H1 (cell line): ENCODE data around the gene CROCC2. TPM values are rescaled to one million over a fixed set of nuclear protein-coding genes. Genes with fewer than 3 reads are reported as not detected.

Source experiments
- CTCF ChIA-PET: fragments of 300-600 bp; sonication (Branson Sonifier 250); formaldehyde crosslinking; loops from one replicate; lab custom pipeline; 2021; ENCODE audit not compliant: partially characterized antibody; lab: Charles Lee
- POLR2A ChIA-PET: fragments of 300-600 bp; sonication (Branson Sonifier 250); formaldehyde crosslinking; loops from one replicate; lab custom pipeline; 2021; ENCODE audit warnings: inconsistent platforms; ENCODE audit not compliant: partially characterized antibody; lab: Charles Lee
- DNase-seq, 2 experiments: peaks; one replicate each; pipeline versions ENCODE4 v3.0.0 to v3.0.0-alpha.2; 2010 to 2022; ENCODE audit warnings: low spot score in 2 of 2, low read depth in 1 of 2, mixed read lengths in 1 of 2
- FAIRE-seq: peaks from 2 replicates; lab custom pipeline; 2011; peaks lifted over from hg19 to GRCh38; lab: Jason Lieb, UNC
- H2AFZ ChIP-seq: 2 replicates; pipeline ENCODE4 v1.8.1; 2012; ENCODE audit warnings: low read length, inconsistent platforms
- H2AK5ac ChIP-seq: 2 replicates; pipeline ENCODE4 v1.6.1; 2013; ENCODE audit warnings: low read depth, low read length
- H2BK120ac ChIP-seq: replicated peaks from 2 replicates; pipeline ENCODE3; 2013; ENCODE audit warnings: low read depth, low read length, inconsistent platforms
- H2BK12ac ChIP-seq: 2 replicates; pipeline ENCODE4 v1.6.1; 2013; ENCODE audit warnings: low read depth, low read length
- H2BK15ac ChIP-seq: 2 replicates; pipeline ENCODE4 v1.6.1; 2013; ENCODE audit warnings: low read length
- H2BK20ac ChIP-seq: 2 replicates; pipeline ENCODE4 v1.6.1; 2013; ENCODE audit warnings: low read length
- H2BK5ac ChIP-seq: 2 replicates; pipeline ENCODE4 v1.6.1; 2013; ENCODE audit warnings: low read depth, low read length
- H3K14ac ChIP-seq: 2 replicates; pipeline ENCODE4 v1.6.1; 2013; ENCODE audit warnings: inconsistent platforms; ENCODE audit not compliant: insufficient read length
- H3K18ac ChIP-seq: 2 replicates; pipeline ENCODE4 v1.6.1; 2013; ENCODE audit warnings: low read length; ENCODE audit errors: extremely low read depth
- H3K23ac ChIP-seq: 2 replicates; pipeline ENCODE4 v1.6.1; 2013; ENCODE audit warnings: inconsistent platforms; ENCODE audit not compliant: insufficient read length
- H3K23me2 ChIP-seq: 2 replicates; pipeline ENCODE4 v1.6.1; 2013; ENCODE audit warnings: low read depth, low read length
- H3K27ac ChIP-seq: 2 replicates; pipeline ENCODE4 v1.6.1; 2011; ENCODE audit warnings: low read depth, low read length, inconsistent platforms
- H3K27me3 ChIP-seq, 4 experiments: replicated peaks in 1 of 4; 1 replicate in 1 of 4; 2 replicates in 3 of 4; pipeline versions ENCODE4 v1.6.1 to v1.8.1; 2011 to 2013; ENCODE audit warnings: low read length in 3 of 4, mild to moderate bottlenecking in 3 of 4, inconsistent platforms in 2 of 4, mixed read lengths in 2 of 4, moderate library complexity in 1 of 4; ENCODE audit not compliant: control insufficient read depth in 3 of 4, insufficient read depth in 3 of 4; ENCODE audit errors: extremely low read depth in 1 of 4
- H3K36me3 ChIP-seq, 4 experiments: 2 replicates each; pipeline versions ENCODE4 v1.6.1 to v1.8.1; 2011 to 2013; ENCODE audit warnings: mild to moderate bottlenecking in 4 of 4, low read length in 3 of 4, moderate library complexity in 2 of 4, control low read depth in 1 of 4, inconsistent platforms in 1 of 4; ENCODE audit not compliant: insufficient read depth in 4 of 4, control insufficient read depth in 2 of 4
- H3K4ac ChIP-seq: replicated peaks from 2 replicates; pipeline ENCODE3; 2013; ENCODE audit warnings: low read length, low read depth, mixed read lengths, inconsistent platforms; ENCODE audit not compliant: insufficient read length
- H3K4me1 ChIP-seq, 4 experiments: replicated peaks in 1 of 4; 1 replicate in 1 of 4; 2 replicates in 3 of 4; pipeline versions ENCODE4 v1.6.1 to v1.8.1; 2011 to 2013; ENCODE audit warnings: low read length in 3 of 4, inconsistent platforms in 2 of 4, mixed read lengths in 1 of 4; ENCODE audit not compliant: insufficient read depth in 4 of 4, control insufficient read depth in 3 of 4
- H3K4me2 ChIP-seq, 2 experiments: 2 replicates each; pipeline versions ENCODE4 v1.6.1 to v1.8.1; 2011 to 2013; ENCODE audit warnings: low read depth in 2 of 2, low read length in 2 of 2, control low read depth in 1 of 2, inconsistent platforms in 1 of 2, mild to moderate bottlenecking in 1 of 2; ENCODE audit not compliant: insufficient read depth in 1 of 2
- H3K4me3 ChIP-seq, 4 experiments: fragments of 200-600, 300-600 bp in 1 of 4; sonication (generic), shearing (Covaris generic), sonication (Bioruptor Twin) in 1 of 4; 2 replicates each; pipeline versions ENCODE4 v1.5.1 to v1.8.1; 2011 to 2016; ENCODE audit warnings: low read length in 4 of 4, low read depth in 3 of 4, control low read depth in 2 of 4, inconsistent platforms in 2 of 4, mild to moderate bottlenecking in 2 of 4, mixed read lengths in 1 of 4, moderate library complexity in 1 of 4; ENCODE audit not compliant: insufficient read depth in 2 of 4; ENCODE audit errors: extremely low read depth in 1 of 4
- H3K56ac ChIP-seq: replicated peaks from 2 replicates; pipeline ENCODE3; 2013; ENCODE audit warnings: low read depth, mild to moderate bottlenecking, mixed read lengths, low read length, inconsistent platforms; ENCODE audit not compliant: insufficient read length
- H3K79me1 ChIP-seq: 2 replicates; pipeline ENCODE4 v1.6.1; 2013; ENCODE audit warnings: low read depth, low read length, control low read depth
- H3K79me2 ChIP-seq, 2 experiments: 2 replicates each; pipeline versions ENCODE4 v1.6.1 to v1.8.1; 2012 to 2013; ENCODE audit warnings: low read length in 2 of 2, mild to moderate bottlenecking in 2 of 2, inconsistent platforms in 1 of 2; ENCODE audit not compliant: insufficient read depth in 2 of 2, control insufficient read depth in 1 of 2
- H3K9ac ChIP-seq, 4 experiments: replicated peaks in 1 of 4; 1 replicate in 1 of 4; 2 replicates in 3 of 4; pipeline versions ENCODE4 v1.6.1 to v1.8.1; 2011 to 2013; ENCODE audit warnings: low read depth in 3 of 4, low read length in 3 of 4, control low read depth in 2 of 4, mild to moderate bottlenecking in 2 of 4, moderate library complexity in 2 of 4, inconsistent platforms in 1 of 4; ENCODE audit errors: extremely low read depth in 1 of 4
- H3K9me3 ChIP-seq, 2 experiments: 2 replicates each; pipeline versions ENCODE4 v1.6.1 to v1.8.1; 2012 to 2013; ENCODE audit warnings: mild to moderate bottlenecking in 2 of 2, moderate library complexity in 2 of 2, control low read depth in 1 of 2, inconsistent platforms in 1 of 2, low read depth in 1 of 2, low read length in 1 of 2, mixed read lengths in 1 of 2; ENCODE audit not compliant: insufficient read depth in 2 of 2
- H4K20me1 ChIP-seq, 2 experiments: replicated peaks in 1 of 2; 2 replicates each; pipeline versions ENCODE3 to v1.8.1; 2011 to 2013; ENCODE audit warnings: inconsistent platforms in 2 of 2, low read length in 2 of 2, mild to moderate bottlenecking in 1 of 2; ENCODE audit not compliant: insufficient read depth in 2 of 2, control insufficient read depth in 1 of 2
- H4K5ac ChIP-seq: 2 replicates; pipeline ENCODE4 v1.6.1; 2013; ENCODE audit warnings: low read length, low read depth, mixed read lengths, inconsistent platforms; ENCODE audit not compliant: insufficient read length
- H4K8ac ChIP-seq: 2 replicates; pipeline ENCODE4 v1.8.0; 2013; ENCODE audit warnings: mild to moderate bottlenecking, moderate library complexity, low read length, inconsistent platforms; ENCODE audit not compliant: insufficient read depth; ENCODE audit errors: extremely low read depth
- H4K91ac ChIP-seq: replicated peaks from 2 replicates; pipeline ENCODE3; 2013; ENCODE audit warnings: low read length, mixed read lengths, inconsistent platforms; ENCODE audit not compliant: insufficient read length
- ATF2 ChIP-seq: IDR thresholded peaks from 2 replicates; pipeline ENCODE4 v1.6.1; 2012; ENCODE audit warnings: low read length, inconsistent platforms
- EGR1 ChIP-seq: IDR thresholded peaks from 2 replicates; pipeline ENCODE4 v1.6.1; 2011; ENCODE audit warnings: low read depth, low read length, borderline replicate concordance
- EZH2 ChIP-seq: fragments of 200-600 bp; sonication (generic); IDR thresholded peaks from 2 replicates; pipeline ENCODE4 v1.7.1; 2012; ENCODE audit warnings: low read depth, mild to moderate bottlenecking, moderate library complexity, low read length, inconsistent platforms; ENCODE audit not compliant: severe bottlenecking
- FOSL1 ChIP-seq: IDR thresholded peaks from 2 replicates; pipeline ENCODE4 v1.6.1; 2011; ENCODE audit warnings: mild to moderate bottlenecking, low read depth, low read length, moderate library complexity; ENCODE audit not compliant: insufficient read depth
- KDM4A ChIP-seq: IDR thresholded peaks from one replicate; pipeline ENCODE4 v1.7.1; 2012; ENCODE audit warnings: low read depth, mild to moderate bottlenecking, moderate library complexity, low read length, inconsistent platforms; ENCODE audit not compliant: severe bottlenecking
- SRF ChIP-seq: IDR thresholded peaks from 2 replicates; pipeline ENCODE4 v1.6.1; 2011; ENCODE audit warnings: mild to moderate bottlenecking, low read depth, low read length, moderate library complexity
- SUZ12 ChIP-seq: fragments of 200-600 bp; sonication (generic); IDR thresholded peaks from 2 replicates; pipeline ENCODE4 v1.6.1; 2012; ENCODE audit warnings: mild to moderate bottlenecking, inconsistent platforms, low read length, moderate library complexity, mixed read lengths
- ZNF274 ChIP-seq: IDR thresholded peaks from 2 replicates; pipeline ENCODE4 v1.7.0; 2012; ENCODE audit warnings: low read length, borderline replicate concordance; ENCODE audit errors: extremely low read depth
- WGBS, 2 experiments: shearing (Covaris generic) in 1 of 2; methylation state at CpG; one replicate each; pipeline versions ENCODE4 v1.1.6 to v1.1.7; 2013 to 2015; ENCODE audit warnings: low lambda C conversion rate in 2 of 2, mixed read lengths in 2 of 2, inconsistent platforms in 1 of 2, low coverage in 1 of 2, missing lambda C conversion rate in 1 of 2; ENCODE audit not compliant: insufficient replicate concordance in 2 of 2, insufficient coverage in 1 of 2, insufficient read length in 1 of 2; ENCODE audit errors: extremely low coverage in 1 of 2, missing lambda C conversion rate in 1 of 2; 5-methylcytosine and 5-hydroxymethylcytosine counted together
- polyA plus RNA-seq, 7 experiments: library from polyadenylated mRNA; depleted of rRNA in 3 of 7; stranded (reverse) in 5 of 7; unstranded in 2 of 7; fragments of >200 nt in 5 of 7; fragments of 200-250 nt in 2 of 7; gene quantifications; 1 replicate in 5 of 7; 2 replicates in 1 of 7; 4 replicates in 1 of 7; pipeline versions ENCODE4 v1.2.1 to v1.2.3, GENCODE V29; 2011 to 2013; ENCODE audit warnings: missing spikeins in 2 of 7, mixed read lengths in 2 of 7
- total RNA-seq: library from RNA; stranded (reverse); fragmentation: NEBNext Ultra II Directional; extraction: Animal tissue kit (Norgen Biotek cat#: 25700); gene quantifications from 2 replicates; pipeline ENCODE4 v1.2.1, GENCODE V29; 2021

Gene CROCC2
- total and polyA plus RNA-seq, 2 of the 8 experiments (the other 6 are each of a cell fraction or from before 2014, with no cell fraction given) = not detected

GRCh38 chr2:240963065-240963867, 57.1 kb downstream of the CROCC2 start:
- H2BK15ac ChIP-seq = no peak overlapping the region
- no peak overlapping the region for H3K27ac ChIP-seq
- H3K79me2 ChIP-seq = no peaks in the 10 kb centered on the region
- H3K4ac ChIP-seq = no peak overlapping the region
- TF ChIP-seq ZNF274 (no peak), KDM4A (no peak), EZH2 (no peak), ATF2 (no peak), EGR1 (no peak), SRF (no peak), SUZ12 (no peak), FOSL1 (no peak)
- H3K36me3 ChIP-seq = no peaks in the 10 kb centered on the region
- no peak overlapping the region for H3K23ac ChIP-seq
- 93% methylated on average over 32 of the region's 33 CpGs; no CpG with 5 or more reads in 1 of the 2 experiments for WGBS, 2 experiments
- H3K14ac ChIP-seq = no peak overlapping the region
- H3K79me1 ChIP-seq = no peaks in the 10 kb centered on the region
- H3K4me3 ChIP-seq = no peak overlapping the region
- H4K91ac ChIP-seq = peak overlapping the region; percentile 77
- no peak overlapping the region for H4K5ac ChIP-seq
- H4K20me1 ChIP-seq = peaks cover 0 to 8% of the 10 kb centered on the region in 2 experiments
- ChIA-PET POLR2A (no interaction called here), CTCF (interaction anchor here (0.7 to 1.1 kb wide), 3 partner anchors 20 to 112 kb away, joined by 3 to 5 read pairs (median 3); no protein-coding TSS in a partner anchor)
- H3K9me3 ChIP-seq = no peaks in the 10 kb centered on the region
- H2BK5ac ChIP-seq = no peak overlapping the region
- H3K4me1 ChIP-seq = peaks cover 0 to 15% (median 6%) of the 10 kb centered on the region in 4 experiments; a peak in 5 of 7 replicates
- H3K56ac ChIP-seq = no peak overlapping the region
- H2AK5ac ChIP-seq = no peak overlapping the region
- FAIRE-seq (no peak), DNase-seq (peak in 1 of 2 experiments; percentile 45)
- peak overlapping the region; percentile 92; the same call in 1 of the 2 replicates for H4K8ac ChIP-seq
- 0 out of 2 replicates have a peak overlapping the region, but pooled peaks have one; percentile 9 for H2BK12ac ChIP-seq
- no peak overlapping the region for H2BK120ac ChIP-seq
- H3K23me2 ChIP-seq = peaks cover 8% of the 10 kb centered on the region; the same call in 1 of the 2 replicates
- no peaks in the 10 kb centered on the region for H3K27me3 ChIP-seq
- no peak overlapping the region for H3K18ac ChIP-seq
- no peak overlapping the region for H2BK20ac ChIP-seq
- no peak overlapping the region for H2AFZ ChIP-seq
- H3K4me2 ChIP-seq = no peak overlapping the region
- H3K9ac ChIP-seq = no peak overlapping the region
